ENCODE data around the gene SCN7A.
"Not testable (repeated sequence)": the region's sequence is repeated elsewhere in the genome, so short reads cannot be mapped to it uniquely, and the experiment has no call there.

SCN7A gene

GRCh38 chr2:166418853-166419615, 75.0 kb downstream of the SCN7A start:
- TF ChIP-seq, protein P1, sequence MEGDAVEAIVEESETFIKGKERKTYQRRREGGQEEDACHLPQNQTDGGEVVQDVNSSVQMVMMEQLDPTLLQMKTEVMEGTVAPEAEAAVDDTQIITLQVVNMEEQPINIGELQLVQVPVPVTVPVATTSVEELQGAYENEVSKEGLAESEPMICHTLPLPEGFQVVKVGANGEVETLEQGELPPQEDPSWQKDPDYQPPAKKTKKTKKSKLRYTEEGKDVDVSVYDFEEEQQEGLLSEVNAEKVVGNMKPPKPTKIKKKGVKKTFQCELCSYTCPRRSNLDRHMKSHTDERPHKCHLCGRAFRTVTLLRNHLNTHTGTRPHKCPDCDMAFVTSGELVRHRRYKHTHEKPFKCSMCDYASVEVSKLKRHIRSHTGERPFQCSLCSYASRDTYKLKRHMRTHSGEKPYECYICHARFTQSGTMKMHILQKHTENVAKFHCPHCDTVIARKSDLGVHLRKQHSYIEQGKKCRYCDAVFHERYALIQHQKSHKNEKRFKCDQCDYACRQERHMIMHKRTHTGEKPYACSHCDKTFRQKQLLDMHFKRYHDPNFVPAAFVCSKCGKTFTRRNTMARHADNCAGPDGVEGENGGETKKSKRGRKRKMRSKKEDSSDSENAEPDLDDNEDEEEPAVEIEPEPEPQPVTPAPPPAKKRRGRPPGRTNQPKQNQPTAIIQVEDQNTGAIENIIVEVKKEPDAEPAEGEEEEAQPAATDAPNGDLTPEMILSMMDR (IDR thresholded peaks at IDR 0.05; ENCODE audit: low read depth, low read length), result no peak
- DNase-seq (ENCODE audit: extremely low read depth, low read depth), result no peak

GRCh38 chr2:166417669-166418068, 76.4 kb downstream of the SCN7A start:
- DNase-seq (ENCODE audit: extremely low read depth, low read depth), result no peak
- TF ChIP-seq, protein P1 (IDR thresholded peaks at IDR 0.05; ENCODE audit: low read depth, low read length), result no peak; the same call in 1 of the 2 replicates

- DNase-seq (ENCODE audit: extremely low read depth, low read depth), result no peak
- TF ChIP-seq, protein P1 (IDR thresholded peaks at IDR 0.05; ENCODE audit: low read depth, low read length), result no peak
These were observed 80.8 kb downstream of the SCN7A start for GRCh38 chr2:166413255-166413654.

DNA sequence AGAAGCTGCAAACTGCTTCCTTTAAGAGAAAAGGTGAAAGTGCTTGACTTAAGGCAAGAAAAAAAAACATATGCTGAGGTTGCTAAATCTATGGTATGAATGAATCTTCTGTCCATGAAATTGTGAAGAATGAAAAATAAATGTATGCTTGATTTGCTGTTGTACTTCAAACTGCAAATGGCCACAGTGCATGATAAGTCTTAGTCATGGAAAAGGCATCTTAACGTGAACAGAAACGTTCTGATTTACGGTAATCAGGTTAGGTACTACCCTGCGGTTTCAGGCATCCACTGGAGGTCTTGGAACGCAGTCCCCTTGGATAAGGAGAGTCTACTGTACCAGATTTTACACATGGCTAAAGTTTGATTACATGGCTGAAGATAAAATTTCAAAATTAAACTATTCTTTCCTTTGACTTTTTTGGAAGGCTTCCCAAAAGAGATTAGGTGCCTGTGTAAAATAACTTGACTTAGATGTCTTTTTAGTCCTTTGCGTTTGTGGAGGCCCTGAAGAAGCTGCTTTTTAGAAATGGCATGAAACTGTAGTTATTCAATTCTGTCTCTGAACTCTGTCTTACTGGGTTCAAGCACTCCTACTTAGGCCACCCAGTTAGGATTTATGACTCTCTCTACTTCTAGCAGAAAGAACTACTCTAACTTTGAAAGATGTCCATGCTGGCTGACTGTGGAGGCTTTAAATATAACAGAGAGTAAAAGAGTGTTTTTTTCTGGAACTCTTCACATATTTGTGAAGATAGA, 82.4 kb downstream of the SCN7A start:
- DNase-seq (ENCODE audit: extremely low read depth, low read depth), result no peak
- TF ChIP-seq, protein P1 (IDR thresholded peaks at IDR 0.05; ENCODE audit: low read depth, low read length), result no peak

GRCh38 chr2:166410828-166411472, 83.1 kb downstream of the SCN7A start:
- peak; percentile 59 for DNase-seq (ENCODE audit: extremely low read depth, low read depth)
- TF ChIP-seq, protein P1 (IDR thresholded peaks at IDR 0.05; ENCODE audit: low read depth, low read length), result no peak

DNA sequence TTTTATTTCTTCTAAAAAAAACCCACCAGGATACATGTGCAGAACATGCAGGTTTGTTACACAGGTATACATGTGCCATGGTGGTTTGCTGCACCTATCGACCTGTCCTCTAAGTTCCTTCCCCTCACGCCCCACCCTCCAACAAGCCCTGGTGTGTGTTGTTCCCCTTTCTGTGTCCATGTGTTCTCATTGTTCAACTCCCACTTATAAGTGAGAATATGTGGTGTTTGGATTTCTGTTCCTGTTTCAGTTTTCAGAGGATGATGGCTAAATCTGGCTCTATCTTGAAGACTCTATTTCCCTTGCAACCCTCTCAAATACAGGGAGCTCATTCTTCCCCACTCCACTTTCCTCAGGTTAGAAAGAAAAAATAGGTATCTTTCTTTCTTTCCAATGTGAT, 86.3 kb downstream of the SCN7A start:
- not testable (repeated sequence) for DNase-seq (ENCODE audit: extremely low read depth, low read depth)

DNA sequence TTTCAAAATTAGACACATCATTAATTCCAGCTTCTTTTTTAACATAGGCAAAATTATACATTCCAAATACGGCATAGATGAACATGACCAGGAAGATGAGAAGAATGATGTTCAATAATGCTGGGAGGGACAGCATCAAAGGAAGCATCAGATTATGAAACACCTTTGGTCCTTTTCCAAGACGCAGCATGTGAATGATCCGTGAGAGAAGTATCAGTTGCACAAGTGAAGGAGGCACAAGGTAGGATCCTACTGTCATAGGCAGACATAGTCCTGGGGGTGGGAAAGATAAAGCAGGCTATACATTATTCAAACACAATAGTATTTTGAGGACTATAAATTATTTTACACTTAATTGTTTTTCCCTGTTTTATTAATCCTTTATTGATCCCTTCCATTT, 87.7 kb downstream of the SCN7A start:
- TF ChIP-seq, protein P1 (IDR thresholded peaks at IDR 0.05; ENCODE audit: low read depth, low read length), result no peak
- DNase-seq (ENCODE audit: extremely low read depth, low read depth), result no peak
